ENCODE results near the gene MERTK. TPM values are rescaled to one million over a fixed set of nuclear protein-coding genes. Genes with fewer than 3 reads are reported as not detected.

The MERTK gene
- total RNA-seq, 1 experiment from 2014 or later, result 2.1 TPM

DNA sequence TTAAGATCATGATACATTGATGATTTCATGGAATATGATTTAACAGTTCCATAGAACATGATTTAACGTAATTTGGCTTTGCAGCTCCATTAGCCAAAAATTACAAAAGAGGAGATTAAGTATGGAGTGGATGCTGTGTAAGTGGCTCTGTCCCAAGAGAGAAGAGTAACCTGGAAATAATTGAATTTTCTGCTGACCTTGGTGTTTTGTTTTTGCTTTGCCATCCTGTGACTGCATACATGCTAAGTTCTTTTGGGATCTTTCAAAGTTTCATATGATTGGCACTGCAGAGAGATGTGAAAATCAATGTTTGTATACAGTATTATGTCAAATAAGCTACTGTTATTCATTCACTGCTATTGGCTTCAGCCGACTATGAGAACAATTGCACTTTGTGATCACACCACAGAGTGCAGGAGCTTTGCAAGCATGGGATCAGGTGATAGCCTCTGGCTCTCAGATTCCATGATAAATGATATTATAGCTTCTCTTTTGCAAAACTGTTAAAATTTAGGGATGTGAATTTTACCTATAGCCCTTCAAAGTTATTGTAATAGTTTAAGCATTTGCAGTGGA, 110.6 kb downstream of the MERTK start:
- BruUV-seq (replicated peaks), result no TSS peak
- Mint-ChIP-seq H3K9me3 (ENCODE audit: low read depth, unreplicated experiment) (no peaks in the 10 kb centered on the region), H3K36me3 (ENCODE audit: insufficient read depth, unreplicated experiment) (no peaks in the 10 kb centered on the region), H3K4me3 (ENCODE audit: low read depth, unreplicated experiment) (no peak overlapping the region), H3K27ac (ENCODE audit: unreplicated experiment) (no peak overlapping the region), H3K27me3 (ENCODE audit: unreplicated experiment) (no peaks in the 10 kb centered on the region), H3K4me1 (ENCODE audit: low read depth, unreplicated experiment) (no peaks in the 10 kb centered on the region)
- intact Hi-C loops (cut with micrococcal nuclease; ENCODE audit: unreplicated experiment), result no loop called here
- CTCF ChIA-PET, result no interaction called here
- no peak for DNase-seq
- TF ChIP-seq, protein P1, sequence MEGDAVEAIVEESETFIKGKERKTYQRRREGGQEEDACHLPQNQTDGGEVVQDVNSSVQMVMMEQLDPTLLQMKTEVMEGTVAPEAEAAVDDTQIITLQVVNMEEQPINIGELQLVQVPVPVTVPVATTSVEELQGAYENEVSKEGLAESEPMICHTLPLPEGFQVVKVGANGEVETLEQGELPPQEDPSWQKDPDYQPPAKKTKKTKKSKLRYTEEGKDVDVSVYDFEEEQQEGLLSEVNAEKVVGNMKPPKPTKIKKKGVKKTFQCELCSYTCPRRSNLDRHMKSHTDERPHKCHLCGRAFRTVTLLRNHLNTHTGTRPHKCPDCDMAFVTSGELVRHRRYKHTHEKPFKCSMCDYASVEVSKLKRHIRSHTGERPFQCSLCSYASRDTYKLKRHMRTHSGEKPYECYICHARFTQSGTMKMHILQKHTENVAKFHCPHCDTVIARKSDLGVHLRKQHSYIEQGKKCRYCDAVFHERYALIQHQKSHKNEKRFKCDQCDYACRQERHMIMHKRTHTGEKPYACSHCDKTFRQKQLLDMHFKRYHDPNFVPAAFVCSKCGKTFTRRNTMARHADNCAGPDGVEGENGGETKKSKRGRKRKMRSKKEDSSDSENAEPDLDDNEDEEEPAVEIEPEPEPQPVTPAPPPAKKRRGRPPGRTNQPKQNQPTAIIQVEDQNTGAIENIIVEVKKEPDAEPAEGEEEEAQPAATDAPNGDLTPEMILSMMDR (IDR thresholded peaks at IDR 0.05; ENCODE audit: unreplicated experiment), result no peak

GRCh38 chr2:112010751-112011150, 112.3 kb downstream of the MERTK start:
- Mint-ChIP-seq H3K36me3 (ENCODE audit: insufficient read depth, unreplicated experiment) (no peaks in the 10 kb centered on the region), H3K9me3 (ENCODE audit: low read depth, unreplicated experiment) (no peaks in the 10 kb centered on the region), H3K4me1 (ENCODE audit: low read depth, unreplicated experiment) (no peaks in the 10 kb centered on the region), H3K4me3 (ENCODE audit: low read depth, unreplicated experiment) (no peak overlapping the region), H3K27me3 (ENCODE audit: unreplicated experiment) (no peaks in the 10 kb centered on the region), H3K27ac (ENCODE audit: unreplicated experiment) (no peak overlapping the region)
- BruUV-seq (replicated peaks), result no TSS peak
- TF ChIP-seq, protein P1 (IDR thresholded peaks at IDR 0.05; ENCODE audit: unreplicated experiment), result no peak
- CTCF ChIA-PET, result no interaction called here
- DNase-seq, result no peak
- intact Hi-C loops (cut with micrococcal nuclease; ENCODE audit: unreplicated experiment), result no loop called here

DNA sequence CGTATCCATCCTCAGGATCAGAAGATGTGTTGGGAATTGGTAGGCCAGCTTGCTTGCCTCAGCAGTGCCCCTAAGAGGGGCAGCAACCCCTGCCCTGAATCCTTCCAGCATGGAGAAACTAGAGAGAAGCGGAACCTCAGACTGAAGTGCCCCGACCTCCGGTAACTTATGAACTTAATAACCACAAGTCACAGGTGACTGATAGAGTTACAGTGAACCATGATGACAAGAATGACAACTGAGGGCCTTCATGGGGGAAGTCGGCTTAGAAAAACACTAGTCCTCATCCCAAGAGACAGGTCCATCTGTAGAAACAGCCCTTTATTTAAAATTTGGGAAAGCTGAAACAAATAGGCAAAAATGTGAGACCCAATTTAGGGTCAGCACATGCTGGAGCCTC, 114.1 kb downstream of the MERTK start:
- intact Hi-C loops (cut with micrococcal nuclease; ENCODE audit: unreplicated experiment), result no loop called here
- H3K9me3 Mint-ChIP-seq (ENCODE audit: low read depth, unreplicated experiment), result no peaks in the 10 kb centered on the region
- CTCF ChIA-PET, result interaction anchor here (0.7 kb wide), 1 partner anchor 118 kb away, joined by 5 read pairs; no protein-coding TSS in a partner anchor
- TF ChIP-seq, protein P1 (IDR thresholded peaks at IDR 0.05; ENCODE audit: unreplicated experiment), result no peak
- no peaks in the 10 kb centered on the region for H3K4me1 Mint-ChIP-seq (ENCODE audit: low read depth, unreplicated experiment)
- H3K4me3 Mint-ChIP-seq (ENCODE audit: low read depth, unreplicated experiment), result no peak overlapping the region
- no peak for DNase-seq
- H3K27ac Mint-ChIP-seq (ENCODE audit: unreplicated experiment), result no peak overlapping the region
- no peaks in the 10 kb centered on the region for H3K27me3 Mint-ChIP-seq (ENCODE audit: unreplicated experiment)
- BruUV-seq (replicated peaks), result no TSS peak
- no peaks in the 10 kb centered on the region for H3K36me3 Mint-ChIP-seq (ENCODE audit: insufficient read depth, unreplicated experiment)

DNA sequence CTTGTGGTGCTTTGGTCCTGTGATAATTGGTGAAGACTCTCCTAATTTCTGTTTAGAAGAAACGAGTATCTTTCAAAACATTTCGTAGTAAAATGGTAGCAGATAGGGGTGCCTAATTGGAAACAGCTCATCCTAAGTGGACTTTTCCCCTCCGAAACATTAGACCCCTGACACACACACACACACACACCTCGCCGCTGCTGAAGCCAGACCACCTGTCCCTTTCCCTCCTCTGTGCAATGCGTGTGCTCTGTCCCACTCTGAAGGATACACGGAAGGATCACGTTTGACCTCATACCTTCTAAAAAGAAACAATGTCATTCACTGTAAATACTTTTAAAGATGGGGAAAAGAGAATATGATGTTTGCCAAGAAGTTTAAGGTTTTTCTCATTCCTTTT, 120.4 kb downstream of the MERTK start:
- Mint-ChIP-seq H3K9me3 (ENCODE audit: low read depth, unreplicated experiment) (no peaks in the 10 kb centered on the region), H3K4me3 (ENCODE audit: low read depth, unreplicated experiment) (no peak overlapping the region), H3K36me3 (ENCODE audit: insufficient read depth, unreplicated experiment) (no peaks in the 10 kb centered on the region), H3K4me1 (ENCODE audit: low read depth, unreplicated experiment) (peaks cover 28% of the 10 kb centered on the region), H3K27me3 (ENCODE audit: unreplicated experiment) (no peaks in the 10 kb centered on the region), H3K27ac (ENCODE audit: unreplicated experiment) (no peak overlapping the region)
- intact Hi-C loops (cut with micrococcal nuclease; ENCODE audit: unreplicated experiment), result no loop called here
- TF ChIP-seq, protein P1 (IDR thresholded peaks at IDR 0.05; ENCODE audit: unreplicated experiment), result no peak
- DNase-seq, result no peak
- no TSS peak for BruUV-seq (replicated peaks)
- CTCF ChIA-PET, result interaction anchor here (0.7 to 0.8 kb wide), 2 partner anchors 11 to 131 kb away, joined by 3 to 4 read pairs; no protein-coding TSS in a partner anchor
